Measurements from ENCODE around the gene SLC22A3. TPM values are rescaled to one million over a fixed set of nuclear protein-coding genes. Genes with fewer than 3 reads are reported as not detected.
"Not testable (repeated sequence)": the region's sequence is repeated elsewhere in the genome, so short reads cannot be mapped to it uniquely, and the experiment has no call there.

The SLC22A3 gene
- total RNA-seq, 4 donors from 2014 or later: 11.8 to 31.0 (median 22.3) TPM

DNA sequence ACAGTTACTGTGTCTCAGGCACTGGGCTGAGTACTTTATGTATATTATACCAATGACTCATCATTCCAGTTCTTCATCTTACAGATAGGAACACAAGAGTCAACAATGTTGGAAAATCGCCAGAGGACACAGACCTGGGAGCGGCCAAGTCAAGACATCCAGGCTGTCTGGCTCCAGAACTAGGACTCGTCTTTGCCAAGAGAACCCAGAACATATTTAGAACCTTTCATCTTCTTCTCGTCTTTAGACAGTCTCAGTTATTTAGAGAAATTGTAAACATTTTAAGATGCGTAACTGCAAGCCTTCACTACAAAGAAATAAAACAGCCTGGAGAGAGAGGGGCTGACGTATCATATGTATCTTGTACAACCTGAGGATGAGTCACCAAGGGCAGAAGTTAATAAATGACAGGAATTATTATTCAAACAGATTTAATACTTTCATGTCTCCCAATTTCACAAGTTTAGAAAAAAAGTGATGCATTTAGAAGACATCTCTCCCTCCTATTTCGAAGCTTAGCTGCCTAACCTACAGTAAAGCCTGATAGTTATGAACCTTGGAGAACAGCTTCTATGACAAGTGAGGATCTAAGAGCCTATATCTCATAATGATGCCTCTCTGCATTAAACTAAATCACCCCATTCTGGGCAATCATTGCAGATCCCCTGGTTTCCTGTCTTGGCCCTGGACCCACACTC, 43.4 kb downstream of the SLC22A3 start:
- Histone ChIP-seq H3K27ac (peak overlapping the region; percentile 24 to 71 (median 42)), H3K9me3 (no peaks in the 10 kb centered on the region), H3K27me3 (no peaks in the 10 kb centered on the region), H3K4me1 (peaks cover 0 to 18% (median 13%) of the 10 kb centered on the region in 3 donors), H3K4me3 (no peak overlapping the region), H3K36me3 (no peaks in the 10 kb centered on the region)
- ATAC-seq: peak; percentile 54
- 29 to 31% methylated on average over 6 to 7 of the region's 7 CpGs for WGBS, 2 donors (ENCODE audit: low coverage in 1 of 2)
- TF ChIP-seq EP300 (IDR thresholded peaks at IDR 0.05): no peak
- TF ChIP-seq, protein P1, sequence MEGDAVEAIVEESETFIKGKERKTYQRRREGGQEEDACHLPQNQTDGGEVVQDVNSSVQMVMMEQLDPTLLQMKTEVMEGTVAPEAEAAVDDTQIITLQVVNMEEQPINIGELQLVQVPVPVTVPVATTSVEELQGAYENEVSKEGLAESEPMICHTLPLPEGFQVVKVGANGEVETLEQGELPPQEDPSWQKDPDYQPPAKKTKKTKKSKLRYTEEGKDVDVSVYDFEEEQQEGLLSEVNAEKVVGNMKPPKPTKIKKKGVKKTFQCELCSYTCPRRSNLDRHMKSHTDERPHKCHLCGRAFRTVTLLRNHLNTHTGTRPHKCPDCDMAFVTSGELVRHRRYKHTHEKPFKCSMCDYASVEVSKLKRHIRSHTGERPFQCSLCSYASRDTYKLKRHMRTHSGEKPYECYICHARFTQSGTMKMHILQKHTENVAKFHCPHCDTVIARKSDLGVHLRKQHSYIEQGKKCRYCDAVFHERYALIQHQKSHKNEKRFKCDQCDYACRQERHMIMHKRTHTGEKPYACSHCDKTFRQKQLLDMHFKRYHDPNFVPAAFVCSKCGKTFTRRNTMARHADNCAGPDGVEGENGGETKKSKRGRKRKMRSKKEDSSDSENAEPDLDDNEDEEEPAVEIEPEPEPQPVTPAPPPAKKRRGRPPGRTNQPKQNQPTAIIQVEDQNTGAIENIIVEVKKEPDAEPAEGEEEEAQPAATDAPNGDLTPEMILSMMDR (IDR thresholded peaks at IDR 0.05): no peak
- no peak for TF ChIP-seq POLR2A (IDR thresholded peaks at IDR 0.05)
- TF ChIP-seq POLR2AphosphoS5 (IDR thresholded peaks at IDR 0.05): no peak

DNA sequence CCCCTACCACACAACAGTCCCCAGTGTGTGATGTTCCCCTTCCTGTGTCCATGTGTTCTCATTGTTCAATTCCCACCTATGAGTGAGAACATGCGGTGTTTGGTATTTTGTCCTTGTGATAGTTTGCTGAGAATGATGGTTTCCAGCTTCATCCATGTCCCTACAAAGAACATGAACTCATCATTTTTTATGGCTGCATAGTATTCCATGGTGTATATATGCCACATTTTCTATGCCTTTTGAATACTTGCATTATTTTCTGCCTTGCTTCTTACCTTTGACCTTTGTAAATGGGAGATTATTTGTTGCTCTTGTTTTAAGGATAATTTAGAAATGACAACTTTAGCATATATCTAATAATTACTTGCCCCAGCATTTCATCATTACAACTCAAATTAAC, 45.3 kb downstream of the SLC22A3 start:
- peak overlapping the region in 1 of 4 donors; percentile 60 for H3K27ac ChIP-seq
- H3K9me3 ChIP-seq, H3K4me3 ChIP-seq, H3K4me1 ChIP-seq, ATAC-seq, H3K27me3 ChIP-seq, H3K36me3 ChIP-seq: not testable (repeated sequence)
- 100% methylated on average over 1 of the region's 1 CpG; no CpG with 5 or more reads in 1 of the 2 donors for WGBS, 2 donors (ENCODE audit: low coverage in 1 of 2)

DNA sequence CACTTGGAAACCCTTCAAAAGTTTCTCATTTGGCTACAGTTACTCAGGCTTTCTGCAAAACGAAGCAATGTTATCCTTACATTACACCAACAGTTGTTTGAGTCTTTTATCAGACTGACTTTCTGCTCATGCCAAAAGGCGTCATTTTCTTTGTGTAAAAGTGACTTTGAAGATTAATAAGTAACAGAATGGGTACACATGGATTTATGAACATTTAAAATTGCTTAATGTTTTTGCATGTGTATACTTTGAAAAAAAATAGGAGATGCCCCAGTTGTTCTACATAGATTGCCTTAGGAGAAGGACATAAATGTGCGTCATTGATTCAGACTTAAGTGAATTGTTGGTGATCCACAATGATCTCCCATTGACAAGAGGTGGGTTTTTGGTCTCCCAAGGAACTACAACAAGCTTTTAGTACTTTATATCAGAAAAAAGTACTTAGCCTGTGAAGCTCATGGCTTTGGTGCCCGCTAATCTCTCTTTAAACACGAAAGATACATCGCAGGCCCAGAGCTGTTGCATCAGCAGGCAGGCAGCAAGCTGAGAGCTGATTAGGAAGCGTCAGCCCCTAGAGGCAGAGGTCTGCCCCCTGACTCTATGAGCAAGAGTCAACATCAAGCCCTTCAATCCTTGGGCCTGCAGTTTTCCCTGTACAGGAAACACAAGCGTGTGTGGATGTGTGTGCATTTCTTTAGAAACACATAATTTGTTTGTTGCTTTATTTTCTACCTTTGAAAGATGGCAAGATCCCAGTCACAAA, 45.9 kb downstream of the SLC22A3 start:
- 57% methylated on average over 7 of the region's 8 CpGs for WGBS, 2 donors (ENCODE audit: low coverage in 1 of 2)
- no peak for ATAC-seq
- Histone ChIP-seq H3K9me3 (no peaks in the 10 kb centered on the region), H3K4me1 (peaks cover 0 to 9% (median 0%) of the 10 kb centered on the region in 3 donors), H3K36me3 (no peaks in the 10 kb centered on the region), H3K27ac (peak overlapping the region in 3 of 4 donors; percentile 38 to 65 (median 60)), H3K27me3 (no peaks in the 10 kb centered on the region), H3K4me3 (no peak overlapping the region)
- no peak for TF ChIP-seq POLR2A (IDR thresholded peaks at IDR 0.05)

DNA sequence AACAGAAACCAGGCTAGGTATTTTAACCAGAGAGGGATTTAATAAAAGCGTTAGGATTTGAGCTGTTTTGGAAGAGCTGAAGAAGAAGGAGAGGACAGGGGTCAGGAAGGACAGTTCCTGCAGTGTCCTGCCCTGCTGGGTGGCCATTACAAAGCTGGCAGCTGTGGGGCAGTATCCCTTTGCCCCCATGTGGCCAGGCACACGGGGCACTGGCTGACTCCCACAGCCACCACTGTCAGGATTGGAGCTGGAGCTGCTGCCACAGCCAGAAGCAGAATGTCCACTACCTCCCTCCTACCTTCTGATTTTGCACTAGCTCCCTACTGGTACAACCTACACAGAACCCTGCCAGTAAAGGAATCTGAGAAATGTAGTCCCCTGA, 46.5 kb downstream of the SLC22A3 start:
- H3K4me1 ChIP-seq: peaks cover 0 to 9% (median 0%) of the 10 kb centered on the region in 3 donors
- TF ChIP-seq POLR2AphosphoS5 (IDR thresholded peaks at IDR 0.05): no peak
- TF ChIP-seq, protein P1 (IDR thresholded peaks at IDR 0.05): peak in 1 of 4 experiments; percentile 15
- peak; percentile 32 for ATAC-seq
- 43 to 50% methylated on average over 1 of the region's 2 CpGs for WGBS, 2 donors (ENCODE audit: low coverage in 1 of 2)
- H3K36me3 ChIP-seq: no peaks in the 10 kb centered on the region
- H3K9me3 ChIP-seq: no peaks in the 10 kb centered on the region
- H3K27me3 ChIP-seq: no peaks in the 10 kb centered on the region
- peak overlapping the region; percentile 4 to 65 (median 49) for H3K27ac ChIP-seq
- no peak overlapping the region for H3K4me3 ChIP-seq

DNA sequence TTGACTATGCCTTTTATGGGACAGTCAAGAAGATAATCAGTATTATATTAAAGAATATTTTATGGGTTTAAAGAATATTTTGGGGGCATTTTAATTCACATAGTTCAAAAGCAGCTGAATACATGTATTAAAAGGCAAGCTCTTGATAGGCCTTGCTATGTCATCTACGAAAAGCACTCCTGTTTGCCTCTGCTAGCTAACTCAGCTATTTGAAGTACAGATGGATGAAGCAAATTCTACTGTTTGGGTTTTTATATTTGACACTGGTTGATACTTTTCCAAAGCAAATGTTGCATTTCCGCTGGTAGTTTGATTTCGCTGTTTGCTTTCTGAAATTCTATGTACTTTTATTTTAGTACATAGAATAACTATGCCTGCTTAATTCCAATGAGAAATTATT, 47.0 kb downstream of the SLC22A3 start:
- no peak overlapping the region for H3K27ac ChIP-seq
- no peak for ATAC-seq
- H3K4me3 ChIP-seq: no peak overlapping the region
- TF ChIP-seq EP300 (IDR thresholded peaks at IDR 0.05) (no peak), POLR2A (IDR thresholded peaks at IDR 0.05) (no peak), POLR2AphosphoS5 (IDR thresholded peaks at IDR 0.05) (no peak)
- TF ChIP-seq, protein P1 (IDR thresholded peaks at IDR 0.05): no peak
- no peaks in the 10 kb centered on the region for H3K36me3 ChIP-seq
- WGBS, 2 donors (ENCODE audit: low coverage in 1 of 2): 88 to 95% methylated on average over 3 of the region's 3 CpGs
- no peaks in the 10 kb centered on the region for H3K9me3 ChIP-seq
- H3K27me3 ChIP-seq: no peaks in the 10 kb centered on the region
- peaks cover 0 to 12% (median 0%) of the 10 kb centered on the region in 3 donors for H3K4me1 ChIP-seq

DNA sequence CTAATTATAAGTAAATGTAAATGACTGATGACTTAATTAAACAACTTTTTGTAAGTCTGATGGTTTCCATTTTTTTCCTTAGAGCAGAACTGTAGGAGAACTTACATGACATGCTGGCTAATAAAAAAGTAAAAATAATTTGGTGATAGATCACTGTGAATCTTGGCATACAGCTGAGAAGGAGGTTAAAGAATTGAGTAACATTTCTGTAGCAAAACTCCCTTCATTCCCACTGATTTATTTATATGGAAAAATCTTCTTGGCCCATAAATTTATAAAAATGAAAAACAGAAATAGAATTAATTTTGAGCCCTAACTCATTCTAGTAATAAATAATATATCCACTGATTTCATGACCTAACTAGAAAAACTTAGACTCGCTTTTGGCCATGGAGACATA, 48.1 kb downstream of the SLC22A3 start:
- TF ChIP-seq POLR2AphosphoS5 (IDR thresholded peaks at IDR 0.05): no peak
- TF ChIP-seq, protein P1 (IDR thresholded peaks at IDR 0.05): no peak
- WGBS, 2 donors (ENCODE audit: low coverage in 1 of 2): 82 to 89% methylated on average over 1 of the region's 1 CpG
- H3K4me3 ChIP-seq: no peak overlapping the region
- H3K27ac ChIP-seq: no peak overlapping the region
- H3K4me1 ChIP-seq: peaks cover 0 to 15% (median 0%) of the 10 kb centered on the region in 3 donors
- H3K9me3 ChIP-seq: no peaks in the 10 kb centered on the region
- no peaks in the 10 kb centered on the region for H3K27me3 ChIP-seq
- no peak for ATAC-seq
- no peaks in the 10 kb centered on the region for H3K36me3 ChIP-seq

Measured in gastroesophageal sphincter (tissue), 4 donors.